Pulmonary artery endothelial cell (primary cell): Measurements from ENCODE around the gene MFF. TPM values are rescaled to one million over a fixed set of nuclear protein-coding genes. Genes with fewer than 3 reads are reported as not detected.
"Not testable (repeated sequence)": the region's sequence is repeated elsewhere in the genome, so short reads cannot be mapped to it uniquely, and the experiment has no call there.

ENCODE experiments used
- DNase-seq: peaks from one replicate; pipeline ENCODE4 v3.0.0-alpha.2; 2011; ENCODE audit warnings: low read depth, low spot score
- total RNA-seq: library from RNA; depleted of rRNA; stranded (reverse); fragments of >200 nt; gene quantifications from 2 replicates; pipeline ENCODE4 v1.2.3, GENCODE V29; 2014

Gene MFF
- total RNA-seq, 1 donor from 2014 or later = 55.5 TPM

DNA sequence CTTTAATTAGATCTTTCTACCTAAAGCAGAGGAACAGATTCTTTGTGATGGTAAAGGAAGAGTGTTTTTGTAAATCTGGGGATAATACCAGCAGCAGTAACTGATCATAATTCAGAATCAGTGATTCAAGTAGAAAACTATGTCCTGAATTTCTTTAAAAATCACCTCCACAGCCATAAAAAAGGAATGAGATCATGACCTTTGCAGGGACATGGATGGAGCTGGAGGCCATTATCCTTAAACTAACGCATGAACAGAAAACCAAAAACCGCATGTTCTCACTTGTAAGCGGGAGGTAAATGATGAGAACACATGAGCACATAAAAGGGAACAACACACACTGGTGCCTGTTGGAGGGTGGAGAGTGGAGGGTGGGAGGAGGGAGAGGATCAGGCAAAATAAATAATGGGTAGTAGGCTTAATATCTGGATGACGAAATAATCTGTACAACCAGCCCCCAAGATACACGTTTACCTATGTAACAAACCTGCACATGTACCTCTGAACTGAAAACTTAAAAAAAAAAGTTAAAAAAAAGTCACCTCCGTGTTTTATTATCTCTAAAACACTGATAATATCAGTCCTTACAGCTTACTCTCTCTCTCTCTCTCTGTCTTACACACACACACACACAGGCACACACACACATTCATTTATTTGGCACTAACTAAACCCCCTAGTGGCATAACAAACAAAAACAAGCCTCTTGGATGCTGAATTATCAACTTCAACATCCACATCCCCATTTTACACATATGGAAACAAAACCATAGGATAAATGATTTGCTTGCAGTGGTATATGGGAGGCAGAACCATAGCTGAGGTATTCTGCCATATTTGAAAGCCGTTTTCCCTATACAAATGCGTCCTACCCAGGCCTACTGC lies 52.7 kb downstream of the MFF start:
- DNase-seq = no peak

GRCh38 chr2:227378371-227378782 lies 53.3 kb downstream of the MFF start:
- DNase-seq = no peak

GRCh38 chr2:227379095-227379494 lies 54.0 kb downstream of the MFF start, which contains the start of gene TM4SF20:
Gene TM4SF20 (minus strand): TSS chr2:227379306. CDS start chr2:227379268, 38 bp downstream.
- DNase-seq = no peak

- not testable (repeated sequence) for DNase-seq
These were observed 57.3 kb downstream of the MFF start for GRCh38 chr2:227382241-227382835.

- DNase-seq = no peak
These were observed 58.6 kb downstream of the MFF start for GRCh38 chr2:227383686-227384085.

- no peak for DNase-seq
These were observed 61.6 kb downstream of the MFF start for GRCh38 chr2:227386630-227387029.

GRCh38 chr2:227387583-227387982 lies 62.5 kb downstream of the MFF start, which contains the start of gene SCYGR1:
Gene SCYGR1 (minus strand): TSS chr2:227387949. CDS start chr2:227387949, 0 bp downstream.
- DNase-seq = not testable (repeated sequence)

DNA sequence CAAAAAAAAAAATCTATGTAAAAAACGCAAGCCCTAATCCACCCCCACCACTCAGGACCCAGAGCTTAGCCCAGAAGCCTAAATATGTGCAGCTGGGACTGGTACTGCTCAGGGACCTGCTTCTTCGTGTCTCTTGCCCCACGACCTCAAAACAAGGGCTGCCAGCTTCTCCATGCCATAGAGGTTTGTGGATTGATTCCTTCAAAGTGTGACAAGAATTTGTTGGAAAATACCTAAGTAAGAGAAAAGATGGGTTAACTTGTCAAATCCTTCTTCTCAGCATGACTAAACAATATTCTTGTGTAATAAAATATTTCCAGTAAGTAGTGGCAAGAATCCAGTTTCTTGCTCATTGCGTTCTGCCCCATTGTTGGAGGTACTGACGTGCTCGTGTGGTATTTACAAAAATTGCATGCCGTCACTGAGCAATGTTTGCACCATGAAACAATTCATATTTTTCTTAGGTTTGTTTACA lies 63.5 kb downstream of the MFF start:
- DNase-seq = no peak

DNA sequence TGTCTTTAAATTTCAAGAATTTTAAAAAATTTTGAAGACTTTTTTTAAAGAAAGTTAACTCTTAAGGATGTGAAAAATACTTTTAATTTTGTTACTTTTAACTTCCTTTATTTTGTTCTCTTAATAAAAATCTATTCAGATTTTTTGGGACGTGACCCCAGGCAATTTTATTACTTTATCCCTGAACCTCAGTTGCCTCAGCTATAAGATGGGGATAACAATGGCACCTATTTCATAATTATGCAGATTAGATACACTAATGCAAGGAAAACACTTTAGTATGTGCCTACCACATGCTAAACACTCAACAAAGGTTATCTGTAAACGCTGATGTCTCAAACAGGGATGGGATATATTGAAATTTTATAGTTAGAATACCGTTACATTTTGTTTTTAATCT lies 64.2 kb downstream of the MFF start:
- no peak for DNase-seq

DNA sequence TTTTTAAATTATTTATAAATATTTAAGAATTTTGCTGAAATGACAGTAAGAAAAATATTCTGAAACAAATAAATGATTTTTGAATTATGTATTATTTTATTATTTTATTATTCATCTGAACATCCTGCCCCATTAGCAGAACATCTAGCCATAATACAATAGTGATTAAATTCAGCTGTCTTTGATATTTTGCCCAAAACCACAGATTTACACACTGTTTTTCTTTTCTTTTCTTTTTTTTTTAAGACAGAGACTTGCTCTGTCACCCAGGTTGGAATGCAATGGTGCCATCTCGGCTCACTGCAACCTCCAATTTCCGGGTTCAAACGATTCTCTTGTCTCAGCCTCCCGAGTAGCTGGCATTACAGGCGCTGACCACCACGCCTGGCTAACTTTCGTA lies 64.6 kb downstream of the MFF start:
- DNase-seq = no peak

DNA sequence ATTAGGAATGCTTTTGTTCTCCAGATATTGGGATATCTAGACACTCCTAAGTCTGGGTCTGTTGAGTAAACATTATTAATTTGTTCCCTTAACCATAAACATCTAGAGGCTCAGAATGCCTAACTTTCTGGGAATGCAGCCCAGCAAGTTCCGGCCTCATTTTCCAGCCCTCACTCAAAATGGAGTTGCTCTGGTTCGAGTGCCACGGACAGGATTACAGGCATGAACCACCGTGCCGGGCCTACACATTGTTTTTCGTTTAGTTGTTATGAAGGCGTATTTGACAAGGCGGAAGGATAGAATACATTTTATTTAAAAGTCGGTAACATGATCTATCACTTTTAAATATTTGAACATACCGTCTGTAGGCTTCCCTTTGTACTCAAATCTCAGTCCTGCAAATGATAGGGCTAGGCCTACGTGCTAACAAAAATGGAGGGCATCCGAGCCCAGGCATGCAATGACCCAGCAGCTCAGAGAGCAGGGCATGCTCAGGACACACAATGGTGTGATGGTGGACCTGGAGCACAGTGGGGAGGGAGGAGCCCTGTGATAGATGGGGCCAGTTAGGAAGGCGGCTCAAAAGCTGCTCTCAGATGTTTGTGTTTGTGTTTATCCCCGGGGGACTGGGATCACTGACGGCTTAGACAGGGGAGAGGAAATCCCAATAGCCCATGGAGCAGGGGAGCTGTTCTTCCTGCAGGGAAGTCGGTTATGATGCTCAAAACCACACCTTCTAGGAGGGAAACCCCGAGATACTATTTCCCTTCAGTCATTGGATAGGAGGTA lies 65.6 kb downstream of the MFF start:
- no peak for DNase-seq

DNA sequence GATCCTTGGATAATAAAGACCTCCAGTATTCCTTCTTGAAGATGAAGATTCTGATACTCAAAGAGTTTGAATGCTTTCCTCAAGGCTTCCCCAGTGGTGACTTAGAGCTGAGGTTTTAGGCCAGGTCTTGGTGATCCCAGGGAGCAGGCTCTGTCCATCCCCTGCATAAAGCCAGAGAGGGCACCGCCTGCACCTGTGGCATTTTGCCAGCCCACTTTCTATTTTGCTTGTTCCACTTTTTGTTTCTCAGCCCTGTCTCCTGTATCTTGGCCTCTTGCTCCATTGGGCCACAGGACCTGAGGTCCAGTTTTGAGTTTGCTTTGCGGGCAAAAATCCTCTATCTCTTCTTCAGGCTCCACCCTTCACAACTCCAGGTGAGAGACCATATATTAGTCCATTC lies 69.3 kb downstream of the MFF start:
- no peak for DNase-seq

GRCh38 chr2:227395556-227395955 lies 70.5 kb downstream of the MFF start:
- DNase-seq = no peak

DNA sequence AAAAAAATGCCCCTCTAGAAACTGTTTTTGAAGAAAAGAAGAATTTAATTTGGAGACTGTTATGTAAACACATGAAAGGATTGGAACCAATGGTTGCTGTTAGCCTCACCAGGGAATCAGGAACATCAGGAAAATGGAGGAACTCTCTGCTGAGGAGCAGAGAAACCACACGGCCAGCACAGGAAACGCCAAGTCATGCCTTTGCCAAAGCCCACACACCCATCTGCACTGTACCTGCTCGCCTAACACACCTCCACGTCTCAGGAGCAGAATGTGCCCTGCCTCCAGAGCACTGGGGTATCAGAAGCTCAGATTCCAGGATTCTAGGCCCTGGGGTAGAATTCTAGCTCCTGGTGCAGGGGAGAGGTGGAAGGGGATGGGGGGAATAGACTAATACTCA lies 72.5 kb downstream of the MFF start:
- no peak for DNase-seq

- no peak for DNase-seq
These were observed 73.9 kb downstream of the MFF start for GRCh38 chr2:227398684-227399670.

DNA sequence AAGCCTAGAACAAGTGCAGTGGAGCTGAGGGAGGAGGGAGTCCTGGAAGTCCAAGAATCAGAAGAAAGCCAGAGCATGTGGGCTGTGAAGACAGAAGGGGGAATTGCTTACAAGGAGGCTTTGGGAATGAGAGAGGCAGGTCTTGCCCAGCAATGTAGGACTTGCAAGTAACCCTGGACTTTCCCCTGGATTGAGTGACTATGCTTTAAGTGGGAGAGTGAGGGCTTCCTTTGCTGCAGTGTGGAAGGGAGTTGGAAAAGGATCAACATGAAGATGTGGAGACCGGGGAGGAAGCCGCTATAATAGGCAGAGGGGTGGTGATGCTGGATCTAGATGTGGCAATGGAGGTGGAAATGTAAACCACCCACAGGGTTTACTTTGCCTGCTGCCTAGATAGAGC lies 76.5 kb downstream of the MFF start:
- no peak for DNase-seq

GRCh38 chr2:227402321-227402720 lies 77.3 kb downstream of the MFF start:
- DNase-seq = no peak

- no peak for DNase-seq
These were observed 77.9 kb downstream of the MFF start for GRCh38 chr2:227402959-227403358.

DNA sequence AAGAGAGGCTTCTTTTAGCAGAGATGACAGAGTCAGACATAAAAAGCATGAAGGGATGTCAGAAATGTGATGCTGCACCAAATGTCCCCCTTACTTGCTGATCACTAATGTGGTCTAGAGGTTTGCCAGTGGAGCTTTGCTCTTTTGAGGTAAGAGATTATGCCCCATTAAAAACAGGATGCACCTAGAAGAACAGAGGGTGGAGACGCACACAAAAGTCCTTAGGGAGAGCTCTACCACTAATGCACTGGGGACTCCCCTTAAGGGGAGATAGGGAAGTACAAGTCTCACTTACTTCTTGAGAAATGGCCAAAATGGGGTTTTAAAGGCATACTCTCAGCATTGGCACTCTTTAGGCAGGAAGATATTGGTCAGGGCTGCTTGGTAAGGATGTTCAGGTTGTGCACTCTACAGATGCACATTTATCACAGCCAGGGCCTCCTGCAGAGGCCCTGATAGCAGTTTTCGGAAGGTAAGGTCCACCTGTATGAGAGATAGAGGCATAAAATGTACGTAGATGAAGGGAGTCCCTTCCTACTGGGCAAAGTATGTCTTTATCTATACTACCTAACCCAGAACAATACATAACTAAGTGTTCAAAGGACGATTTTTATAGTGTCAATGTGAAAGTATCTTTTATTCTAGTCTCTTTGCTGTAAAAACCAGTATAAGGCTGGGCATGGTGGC lies 79.7 kb downstream of the MFF start:
- DNase-seq = no peak
